Pancreas (tissue), 10 donors: ENCODE measurements around the gene TBX2. TPM values are rescaled to one million over a fixed set of nuclear protein-coding genes. Genes with fewer than 3 reads are reported as not detected.
"Not testable (repeated sequence)": the region's sequence is repeated elsewhere in the genome, so short reads cannot be mapped to it uniquely, and the experiment has no call there.

Source experiments
- ATAC-seq, 4 donors: fragments of 200-7000 bp; cut with Tn5 transposase; one replicate each; pipeline versions ENCODE4 v1.8.0 to v1.9.1; 2020; ENCODE audit warnings: mild to moderate bottlenecking in 4 of 4, moderate library complexity in 4 of 4
- DNase-seq, 6 donors: peaks; one replicate each; pipeline ENCODE4 v3.0.0-alpha.2; 2020
- FAIRE-seq: peaks from 2 replicates; lab custom pipeline; 2012; peaks lifted over from hg19 to GRCh38; lab: Jason Lieb, UNC
- H3K27ac ChIP-seq, 4 donors: fragments of 200-600 bp; sonication (generic); 1 replicate in 3 of 4; 2 replicates in 1 of 4; pipeline versions ENCODE4 v1.5.0 to v1.8.0; 2020
- H3K27me3 ChIP-seq, 4 donors: fragments of 200-600 bp; one replicate each; pipeline ENCODE4 v1.8.0; 2021
- H3K36me3 ChIP-seq, 3 donors: fragments of 200-600 bp; sonication (generic) in 1 of 3; one replicate each; pipeline versions ENCODE4 v1.5.0 to v1.8.0; 2020 to 2021
- H3K4me1 ChIP-seq, 3 donors: fragments of 200-600 bp; one replicate each; pipeline ENCODE4 v1.8.0; 2021
- H3K4me3 ChIP-seq, 4 donors: fragments of 200-600 bp; sonication (generic) in 2 of 4; one replicate each; pipeline versions ENCODE4 v1.5.0 to v1.8.0; 2020 to 2021
- H3K9me3 ChIP-seq, 4 donors: fragments of 200-600 bp; one replicate each; pipeline ENCODE4 v1.8.0; 2021
- CTCF ChIP-seq, 4 donors: fragments of 200-600 bp; sonication (generic) in 3 of 4; IDR thresholded peaks; one replicate each; pipeline versions ENCODE4 v1.5.0 to v1.8.0; 2021; ENCODE audit warnings: antibody characterized with exemption in 4 of 4
- WGBS, 2 donors: extraction: QIAGEN DNeasy Blood & Tissue Kit; methylation state at CpG; one replicate each; pipeline ENCODE4 v1.1.7; 2013; 5-methylcytosine and 5-hydroxymethylcytosine counted together
- intact Hi-C, 3 donors: fragments of 100-400 bp; cut with DNase I; formaldehyde crosslinking; loops; one replicate each; pipeline versions ENCODE4 v1.11.1 to v1.14.2; 2022
- polyA plus RNA-seq, 2 donors: library from polyadenylated mRNA; stranded (reverse); fragments of 200-250 nt; gene quantifications; one replicate each; pipeline ENCODE4 v1.2.3, GENCODE V29; 2013
- total RNA-seq, 6 donors: library from RNA; stranded (reverse); fragmentation: NEBNext Ultra II Directional in 4 of 6; extraction: Animal tissue kit (Norgen Biotek cat#: 25700) in 4 of 6; gene quantifications; one replicate each; pipeline versions ENCODE4 v1.2.1 to v1.2.4, GENCODE V29; 2021 to 2023
- donor health status: healthy with polysubstance abuse.
- donor health status: DM: no; HTN: no; CAD: no; lungs with moderate emphysema.
- donor health status: DM: no; HTN: no; CAD: no.
- donor health status: control.
- donor health status: control.
- donor health status: Bipolar disorder and iron deficiency.
- donor health status: DM: yes; HTN: yes; CAD: no.
- donor health status: DM: no; HTN: no; CAD: no.
- donor health status: DM: no; HTN: no; CAD: no.
- donor health status: DM: yes; HTN: yes; CAD: no.

Gene TBX2
- total and polyA plus RNA-seq, 8 donors: 1.2 to 12.1 (median 2.7) TPM

GRCh38 chr17:61426482-61427304 is 27.1 kb downstream of the TBX2 start:
- ATAC-seq (no peak), DNase-seq (no peak), FAIRE-seq (no peak)
- no peaks in the 10 kb centered on the region for H3K36me3 ChIP-seq
- H3K27ac ChIP-seq: no peak overlapping the region
- WGBS, 2 donors: 73 to 85% methylated on average over 10 of the region's 10 CpGs
- H3K9me3 ChIP-seq: no peaks in the 10 kb centered on the region
- H3K4me3 ChIP-seq: no peak overlapping the region
- no peaks in the 10 kb centered on the region for H3K27me3 ChIP-seq
- intact Hi-C loops: no loop called here
- TF ChIP-seq CTCF (IDR thresholded peaks at IDR 0.05): no peak
- H3K4me1 ChIP-seq: no peaks in the 10 kb centered on the region

DNA sequence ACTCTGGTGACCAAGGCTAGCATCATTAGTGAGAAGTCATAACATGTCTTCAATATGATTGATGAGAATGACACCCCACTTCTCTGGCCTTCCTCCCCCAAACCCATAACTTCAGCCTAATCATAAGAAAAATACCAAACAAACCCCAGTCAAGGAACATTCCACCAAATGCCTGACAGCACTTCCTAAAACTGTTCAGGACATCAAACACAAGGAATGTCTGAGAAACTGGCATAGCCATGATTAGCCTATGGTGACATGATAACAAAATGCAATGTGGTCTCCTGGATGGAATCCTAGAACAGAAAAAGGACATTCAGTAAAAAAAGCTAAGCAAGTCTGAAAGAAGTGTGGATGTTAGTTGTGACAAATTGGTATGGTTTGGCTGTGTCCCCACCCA is 27.9 kb downstream of the TBX2 start:
- intact Hi-C loops: no loop called here
- DNase-seq (no peak), ATAC-seq (no peak), FAIRE-seq (no peak)
- no peak for TF ChIP-seq CTCF (IDR thresholded peaks at IDR 0.05)
- Histone ChIP-seq H3K36me3 (no peaks in the 10 kb centered on the region), H3K9me3 (no peaks in the 10 kb centered on the region), H3K27ac (no peak overlapping the region), H3K4me1 (no peaks in the 10 kb centered on the region), H3K4me3 (no peak overlapping the region), H3K27me3 (no peaks in the 10 kb centered on the region)

GRCh38 chr17:61429274-61429673 is 29.6 kb downstream of the TBX2 start:
- no peak for TF ChIP-seq CTCF (IDR thresholded peaks at IDR 0.05)
- no peak overlapping the region for H3K4me3 ChIP-seq
- 41 to 48% methylated on average over 1 of the region's 1 CpG for WGBS, 2 donors
- no peaks in the 10 kb centered on the region for H3K4me1 ChIP-seq
- H3K9me3 ChIP-seq: no peaks in the 10 kb centered on the region
- intact Hi-C loops: no loop called here
- FAIRE-seq: no peak
- DNase-seq: no peak
- H3K27me3 ChIP-seq: no peaks in the 10 kb centered on the region
- no peak for ATAC-seq
- no peak overlapping the region for H3K27ac ChIP-seq
- H3K36me3 ChIP-seq: no peaks in the 10 kb centered on the region

DNA sequence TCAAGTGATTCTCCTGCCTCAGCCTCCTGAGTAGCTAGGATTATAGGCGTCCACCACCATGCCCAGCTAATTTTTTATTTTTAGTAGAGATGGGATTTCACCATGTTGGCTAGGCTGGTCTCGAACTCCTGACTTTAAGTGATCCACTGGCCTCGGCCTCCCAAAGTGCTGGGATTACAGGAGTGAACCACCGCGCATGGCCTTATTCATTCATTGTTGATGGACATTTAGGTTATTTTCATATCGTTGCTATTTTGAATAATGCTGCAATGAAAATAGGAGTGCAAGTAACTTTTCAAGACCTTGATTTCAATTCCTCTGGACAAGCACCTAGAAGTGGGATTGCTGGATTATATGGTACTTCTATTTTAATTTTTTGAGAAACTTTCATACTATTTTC is 30.2 kb downstream of the TBX2 start:
- H3K9me3 ChIP-seq, FAIRE-seq, H3K36me3 ChIP-seq, intact Hi-C loops, ATAC-seq, H3K4me3 ChIP-seq, H3K27me3 ChIP-seq, H3K27ac ChIP-seq, H3K4me1 ChIP-seq, DNase-seq: not testable (repeated sequence)
- WGBS, 2 donors: 85 to 90% methylated on average over 6 of the region's 6 CpGs

DNA sequence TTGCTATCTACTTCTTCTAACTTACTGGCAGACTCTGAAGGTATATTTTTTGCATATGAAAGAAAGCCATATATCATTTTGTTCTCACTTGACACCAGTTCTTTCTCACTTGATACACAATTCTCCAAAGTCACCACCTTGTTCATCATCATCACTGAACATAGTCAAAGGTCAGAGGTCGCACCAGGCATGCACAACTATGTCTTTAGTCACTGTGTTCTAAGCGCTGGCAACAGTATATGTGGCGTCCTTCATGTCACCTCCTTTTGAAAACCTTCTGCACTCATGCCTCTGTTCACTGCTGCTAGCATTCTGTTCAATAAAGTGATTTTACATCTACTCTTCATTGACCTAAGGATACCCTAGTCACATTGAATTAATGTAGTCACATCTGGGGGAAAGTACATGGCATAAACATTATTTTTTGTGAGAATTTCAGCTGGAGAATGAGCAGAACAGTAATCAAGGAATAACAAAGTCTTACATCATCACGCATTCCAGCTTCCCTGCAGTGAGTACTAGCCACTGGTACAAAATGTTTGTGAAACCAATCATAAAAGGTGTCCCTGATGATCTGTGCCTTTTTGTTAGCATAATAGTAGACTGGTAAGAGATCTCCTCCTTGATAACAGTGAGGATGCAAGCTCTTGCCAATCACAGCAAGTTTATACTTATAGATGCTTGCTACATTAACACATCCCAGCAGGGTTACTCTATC is 32.1 kb downstream of the TBX2 start:
- Histone ChIP-seq H3K27ac (no peak overlapping the region), H3K4me1 (no peaks in the 10 kb centered on the region), H3K4me3 (no peak overlapping the region), H3K36me3 (no peaks in the 10 kb centered on the region), H3K9me3 (no peaks in the 10 kb centered on the region), H3K27me3 (no peaks in the 10 kb centered on the region)
- WGBS, 2 donors: 73 to 80% methylated on average over 4 of the region's 4 CpGs
- intact Hi-C loops: no loop called here
- no peak for ATAC-seq
- DNase-seq: no peak
- FAIRE-seq: no peak
- TF ChIP-seq CTCF (IDR thresholded peaks at IDR 0.05): no peak
